CD4-positive, alpha-beta T cell treated with Interleukin-6 at 100 ng/mL for 8 hours (primary cell): Measurements from ENCODE around the gene AKAP6.

Source experiments
- DNase-seq: peaks from one replicate; pipeline ENCODE4 v3.0.0-alpha.2; 2020; ENCODE audit warnings: mixed read lengths, low spot score

AKAP6 gene

GRCh38 chr14:32329146-32329545 is at the start of gene AKAP6:
Gene AKAP6, plus strand, starts transcription at chr14:32329298. Its CDS starts 104,196 bp downstream, at chr14:32433494.
- DNase-seq, result no peak

- no peak for DNase-seq
Observed at GRCh38 chr14:32286602-32287001, 42.5 kb upstream of the AKAP6 start.

DNA sequence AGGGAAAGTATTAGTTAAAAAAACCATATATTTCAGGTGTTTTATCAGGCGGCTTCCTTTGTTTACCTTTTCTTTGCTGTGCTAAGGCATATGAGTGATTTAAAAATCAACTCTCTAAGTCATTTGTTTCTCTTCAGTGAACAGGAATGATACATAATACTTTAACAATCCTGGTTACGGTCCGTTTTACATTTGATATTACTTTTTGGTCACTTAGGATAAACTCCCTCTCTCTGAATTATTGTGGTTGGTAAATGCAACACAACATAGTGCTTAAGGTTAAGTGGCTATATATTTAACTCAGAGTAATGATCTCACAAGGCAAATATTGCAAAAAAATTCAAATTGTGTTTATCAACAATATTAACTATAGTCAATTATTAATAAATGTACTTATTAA is 32.7 kb upstream of the AKAP6 start:
- no peak for DNase-seq

- no peak for DNase-seq
Observed at GRCh38 chr14:32298346-32298745, 30.8 kb upstream of the AKAP6 start.

- DNase-seq, result no peak
Observed at GRCh38 chr14:32300136-32300535, 29.0 kb upstream of the AKAP6 start.

- no peak for DNase-seq
Observed at GRCh38 chr14:32303865-32304264, 25.2 kb upstream of the AKAP6 start.

DNA sequence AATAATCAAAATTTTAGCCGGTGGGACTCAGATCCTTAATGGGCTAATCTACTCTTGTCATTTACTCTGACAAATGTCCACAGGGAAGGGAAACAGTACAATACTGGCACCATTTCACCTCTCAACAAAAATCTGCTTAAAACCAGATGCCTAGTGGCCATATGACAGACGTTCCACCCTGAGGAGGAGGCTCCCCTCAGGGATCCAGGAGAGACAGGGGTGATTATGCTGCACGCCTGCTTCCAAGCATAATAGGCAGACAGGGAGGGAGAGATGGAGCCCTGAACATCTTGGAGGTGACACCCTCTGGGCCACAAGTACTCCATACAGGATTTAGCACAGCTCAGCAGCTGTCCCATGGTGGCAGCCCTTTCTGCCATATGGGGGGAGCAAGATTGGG is 24.8 kb upstream of the AKAP6 start:
- DNase-seq, result no peak

- no peak for DNase-seq
Observed at GRCh38 chr14:32306549-32306948, 22.5 kb upstream of the AKAP6 start.

GRCh38 chr14:32307881-32308582 is 21.1 kb upstream of the AKAP6 start:
- no peak for DNase-seq

GRCh38 chr14:32310876-32311275 is 18.2 kb upstream of the AKAP6 start:
- no peak for DNase-seq

DNA sequence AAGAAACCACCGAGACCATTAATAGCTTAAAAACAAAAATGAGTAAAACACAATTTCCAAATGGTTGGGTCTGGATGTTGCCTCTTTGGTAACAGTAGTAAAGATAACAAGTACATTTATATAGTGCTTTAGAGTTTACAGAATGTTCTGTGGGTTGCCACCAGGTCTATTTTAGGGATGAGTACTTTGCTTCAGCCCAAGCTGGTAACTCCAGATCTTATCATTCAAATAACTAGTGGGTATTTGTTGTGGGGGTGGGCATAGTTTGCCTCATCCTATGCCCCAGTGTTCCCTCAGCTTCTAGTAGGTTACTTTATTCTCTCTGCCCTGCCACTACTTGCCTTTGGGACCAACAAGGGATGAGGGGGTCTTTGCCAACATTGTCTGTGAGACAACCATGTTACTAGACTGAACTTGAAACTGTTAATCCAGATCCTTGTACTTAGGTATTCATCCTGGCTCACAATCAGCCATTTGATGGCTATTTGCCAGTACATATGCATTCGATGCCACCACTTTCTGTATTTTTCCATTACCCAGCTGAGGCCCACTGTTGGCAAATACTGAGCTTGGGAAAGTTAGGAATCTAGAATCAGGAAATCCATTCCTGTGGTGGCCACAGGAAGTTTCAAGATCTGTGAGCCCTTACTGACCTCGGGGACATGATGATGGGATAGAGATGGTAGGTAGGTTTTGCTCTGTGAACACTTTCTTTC is 17.6 kb upstream of the AKAP6 start:
- DNase-seq, result no peak

- no peak for DNase-seq
Observed at GRCh38 chr14:32312010-32312331, 17.1 kb upstream of the AKAP6 start.

GRCh38 chr14:32313844-32314376 is 15.2 kb upstream of the AKAP6 start:
- DNase-seq, result no peak

DNA sequence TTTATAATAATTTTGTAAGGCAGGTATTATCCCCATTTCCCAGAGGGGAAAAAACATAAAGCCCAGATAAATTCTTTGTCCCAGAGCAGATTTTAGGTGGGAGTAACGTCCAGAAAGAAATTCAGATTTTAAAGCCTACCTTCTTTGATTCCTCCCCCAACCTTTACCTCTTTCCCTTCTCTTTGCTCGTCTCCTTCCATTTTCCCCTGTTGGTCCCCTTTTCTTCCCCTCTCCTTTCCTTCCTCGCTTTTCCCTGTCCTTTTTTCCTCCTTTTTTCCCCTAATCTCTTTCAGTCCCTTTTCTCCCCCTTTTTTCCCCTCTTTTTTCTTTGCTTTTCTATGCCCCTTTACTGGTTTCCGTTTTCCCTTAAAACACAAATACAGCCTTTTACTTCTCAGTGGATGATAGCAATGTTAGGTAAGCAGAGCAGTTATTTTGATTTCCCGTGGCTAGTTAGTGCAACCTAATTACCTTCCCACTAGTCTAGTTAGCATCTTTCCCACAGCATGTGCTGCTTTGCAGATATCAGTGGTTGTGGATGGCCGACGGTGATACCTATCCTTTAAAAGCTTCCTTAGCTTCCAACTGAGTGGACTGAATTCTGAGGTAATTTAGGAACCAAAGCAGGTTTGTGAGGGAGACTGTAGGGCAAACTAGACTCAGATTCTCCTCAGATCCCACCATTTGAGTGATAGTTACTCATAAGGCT is 10.9 kb upstream of the AKAP6 start:
- DNase-seq, result no peak

- DNase-seq, result no peak
Observed at GRCh38 chr14:32319368-32320049, 9.6 kb upstream of the AKAP6 start.

DNA sequence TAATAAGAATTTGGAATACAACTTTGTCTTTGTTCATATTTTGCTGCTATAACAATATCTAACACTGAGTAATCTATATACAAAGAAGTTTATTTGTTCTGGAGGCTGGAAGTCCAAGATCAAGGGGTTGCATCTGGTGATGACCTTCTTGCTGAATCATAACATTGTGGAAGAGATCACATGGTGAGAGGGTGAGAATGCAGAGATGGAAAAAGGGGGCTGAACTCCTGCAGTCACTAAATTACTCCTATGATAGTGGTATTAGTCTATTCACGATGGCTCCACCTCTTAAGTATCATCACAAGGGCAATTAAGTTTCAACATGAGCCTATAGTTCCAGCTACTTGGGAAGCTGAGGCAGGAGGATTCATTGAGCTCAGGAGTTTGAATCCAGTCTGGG is 4.5 kb upstream of the AKAP6 start:
- no peak for DNase-seq

- no peak for DNase-seq
Observed at GRCh38 chr14:32327255-32327961, 1.7 kb upstream of the AKAP6 start.

GRCh38 chr14:32329690-32330285 is 690 bp downstream of the AKAP6 start:
- DNase-seq, result no peak

GRCh38 chr14:32330351-32331111 is 1.4 kb downstream of the AKAP6 start:
- DNase-seq, result no peak

- no peak for DNase-seq
Observed at GRCh38 chr14:32331206-32331605, 2.1 kb downstream of the AKAP6 start.
